Measurements from ENCODE around the gene DOCK9.

DOCK9 gene

DNA sequence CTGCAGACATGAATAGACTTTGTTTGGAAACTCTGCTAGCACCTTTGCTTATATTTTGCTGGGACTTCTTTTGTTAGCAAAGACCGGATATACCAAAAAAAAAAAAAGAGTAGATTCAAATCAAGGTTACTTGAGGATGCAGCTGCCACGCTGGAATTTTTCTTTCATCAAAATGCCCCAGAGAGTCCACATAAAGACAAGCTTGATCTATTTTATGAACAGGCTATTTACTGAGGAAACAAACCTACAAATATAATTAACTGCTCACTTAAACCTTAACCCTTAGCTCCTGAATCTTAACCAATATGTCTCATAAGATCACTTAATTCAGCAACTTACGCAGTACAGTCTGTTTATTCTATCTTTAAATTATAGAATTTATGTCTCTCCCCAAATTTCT lies 27.1 kb upstream of the DOCK9 start:
- no peak for TF ChIP-seq CTCF (IDR thresholded peaks at IDR 0.05; ENCODE audit: borderline replicate concordance, insufficient read depth, low read depth, low read length)
- no peak overlapping the region for H3K4me3 ChIP-seq (ENCODE audit: low read depth, low read length)

DNA sequence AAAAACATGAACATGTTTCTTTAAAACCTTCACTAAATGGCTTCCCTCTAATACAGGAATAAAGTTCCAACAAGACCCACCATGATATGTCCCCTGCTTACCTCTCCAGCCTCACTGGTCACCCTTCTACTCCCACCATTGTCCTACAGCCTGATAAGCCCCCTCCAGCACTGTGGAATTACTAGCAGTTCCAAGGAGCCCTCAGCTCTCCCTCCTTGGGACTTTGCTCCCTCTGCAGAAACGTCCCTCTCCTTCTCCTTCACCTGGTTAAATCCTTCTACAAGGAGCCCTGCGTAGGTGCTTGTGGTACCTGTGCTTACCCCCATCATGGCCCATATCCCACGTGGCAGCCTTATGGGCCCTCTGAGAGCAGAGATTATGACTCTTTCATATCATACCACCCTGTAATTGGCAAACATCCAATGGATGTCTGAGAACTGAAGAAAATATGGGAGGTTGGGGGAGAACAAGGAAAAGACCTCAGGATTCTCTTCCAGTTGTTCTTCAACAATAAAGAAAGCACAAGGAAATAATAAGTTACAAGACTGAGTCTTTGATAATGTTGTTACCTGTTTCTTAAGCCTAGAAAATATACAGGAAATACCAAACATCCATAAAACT lies 26.1 kb upstream of the DOCK9 start:
- no peak for TF ChIP-seq CTCF (IDR thresholded peaks at IDR 0.05; ENCODE audit: borderline replicate concordance, insufficient read depth, low read depth, low read length)
- H3K4me3 ChIP-seq (ENCODE audit: low read depth, low read length): no peak overlapping the region

DNA sequence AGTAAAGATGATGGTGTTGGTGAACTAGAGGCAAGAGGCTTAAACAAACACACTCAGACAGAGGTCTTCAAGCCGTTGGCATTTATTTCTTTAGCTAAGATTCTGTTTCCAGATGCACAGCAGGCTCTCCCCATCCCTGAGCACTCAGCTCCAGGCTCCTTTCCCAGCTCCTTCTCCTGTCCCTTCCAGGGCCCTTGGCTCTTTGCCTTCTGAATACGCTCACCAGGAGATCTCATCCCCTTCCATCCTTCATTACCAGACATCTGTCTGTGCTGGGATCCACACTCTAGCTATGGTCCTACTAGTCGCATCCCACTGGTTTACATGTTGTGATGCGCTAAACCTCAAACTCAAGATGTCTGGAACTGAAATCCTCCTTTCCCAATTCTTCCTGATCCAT lies 25.3 kb upstream of the DOCK9 start:
- TF ChIP-seq CTCF (IDR thresholded peaks at IDR 0.05; ENCODE audit: borderline replicate concordance, insufficient read depth, low read depth, low read length): no peak
- no peak overlapping the region for H3K4me3 ChIP-seq (ENCODE audit: low read depth, low read length)

- no peak for TF ChIP-seq CTCF (IDR thresholded peaks at IDR 0.05; ENCODE audit: borderline replicate concordance, insufficient read depth, low read depth, low read length)
- H3K4me3 ChIP-seq (ENCODE audit: low read depth, low read length): no peak overlapping the region
Measured at GRCh38 chr13:99002172-99002710, 24.4 kb upstream of the DOCK9 start.

DNA sequence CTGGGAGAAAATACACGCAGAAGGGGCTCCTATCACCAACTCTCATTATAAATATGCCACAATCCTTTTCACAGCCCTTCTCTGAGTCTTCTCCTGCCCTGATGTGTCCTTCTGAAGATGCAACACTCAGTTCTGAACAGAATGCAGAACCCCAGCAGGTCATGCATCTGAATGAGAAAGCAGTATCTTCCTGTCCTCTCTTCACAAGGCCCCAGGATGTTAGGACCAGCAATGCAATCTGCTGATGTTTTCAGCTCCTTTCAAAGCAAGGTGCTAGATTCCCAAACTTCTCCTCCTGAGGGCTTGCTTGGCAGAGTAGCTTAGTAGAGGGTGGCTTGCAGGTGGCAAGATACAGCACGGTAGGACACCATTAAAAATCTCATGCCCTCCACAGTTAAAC lies 22.3 kb upstream of the DOCK9 start:
- no peak for TF ChIP-seq CTCF (IDR thresholded peaks at IDR 0.05; ENCODE audit: borderline replicate concordance, insufficient read depth, low read depth, low read length)
- no peak overlapping the region for H3K4me3 ChIP-seq (ENCODE audit: low read depth, low read length)

DNA sequence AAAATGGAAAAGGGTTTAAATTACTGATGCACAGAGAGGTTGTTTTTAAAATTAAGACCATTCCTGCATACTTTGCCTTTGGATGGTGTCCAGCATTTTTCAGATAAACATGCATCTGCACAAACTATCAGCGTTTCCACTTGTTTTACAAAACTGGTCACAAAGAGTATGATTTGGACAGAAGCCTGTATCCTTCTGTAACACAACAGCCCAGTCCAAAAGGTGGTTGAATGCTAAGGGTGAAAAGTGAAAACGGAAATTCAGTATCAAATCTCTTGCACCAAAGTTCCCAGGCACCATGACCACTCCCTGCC lies 21.7 kb upstream of the DOCK9 start:
- H3K4me3 ChIP-seq (ENCODE audit: low read depth, low read length): no peak overlapping the region
- TF ChIP-seq CTCF (IDR thresholded peaks at IDR 0.05; ENCODE audit: borderline replicate concordance, insufficient read depth, low read depth, low read length): no peak

GRCh38 chr13:98998831-98999638 lies 21.2 kb upstream of the DOCK9 start:
- TF ChIP-seq CTCF (IDR thresholded peaks at IDR 0.05; ENCODE audit: borderline replicate concordance, insufficient read depth, low read depth, low read length): no peak
- H3K4me3 ChIP-seq (ENCODE audit: low read depth, low read length): no peak overlapping the region
